HepG2 (cell line): Measurements from ENCODE around the gene ST6GAL2. TPM values are rescaled to one million over a fixed set of nuclear protein-coding genes. Genes with fewer than 3 reads are reported as not detected.

Source experiments
- ATAC-seq: fragments of 200-7000 bp; cut with Tn5 transposase; 3 replicates; pipeline ENCODE4 v1.9.1; 2020; ENCODE audit warnings: mild to moderate bottlenecking, moderate library complexity
- BruUV-seq: library from RNA; stranded (reverse); fragments of 400-500 nt; replicated peaks from 2 replicates; lab custom pipeline; 2021; lab: Mats Ljungman, UMichigan
- CTCF ChIA-PET: fragments of 300-600 bp; formaldehyde crosslinking; extraction: SDS; loops from one replicate; lab custom pipeline; 2021; ENCODE audit warnings: low total read pairs, inconsistent platforms, low intra/inter-chr PET ratio; lab: Yijun Ruan, JAX
- POLR2A ChIA-PET: fragments of 350-600 bp; sonication (Branson Sonifier 250); formaldehyde crosslinking; loops from one replicate; lab custom pipeline; 2020; ENCODE audit warnings: antibody characterized with exemption, inconsistent platforms; lab: Yijun Ruan, JAX
- DNase-seq: peaks from one replicate; pipeline ENCODE4 v3.0.0-alpha.2; 2015; ENCODE audit warnings: low spot score
- FAIRE-seq: peaks from 3 replicates; lab custom pipeline; 2011; peaks lifted over from hg19 to GRCh38; lab: Jason Lieb, UNC
- H2AFZ ChIP-seq: one replicate; pipeline ENCODE4 v1.6.1; 2011; ENCODE audit warnings: low read length, inconsistent platforms
- H3K27ac ChIP-seq: fragments of 300-600 bp; 3 replicates; pipeline ENCODE4 v1.8.0; 2011; ENCODE audit warnings: mixed run types, mild to moderate bottlenecking, mixed read lengths, low read length, inconsistent platforms; ENCODE audit not compliant: insufficient read depth; ENCODE audit errors: extremely low read length
- H3K27me3 ChIP-seq, 2 experiments: fragments of 200-600 bp in 1 of 2; 2 replicates in 1 of 2; 3 replicates in 1 of 2; pipeline versions ENCODE4 v1.6.0 to v1.8.0; 2011; ENCODE audit warnings: low read length in 2 of 2, mild to moderate bottlenecking in 2 of 2, moderate library complexity in 2 of 2, inconsistent platforms in 1 of 2; ENCODE audit not compliant: insufficient read depth in 2 of 2, control insufficient read depth in 1 of 2
- H3K36me3 ChIP-seq, 2 experiments: fragments of 200-600 bp in 1 of 2; replicated peaks in 1 of 2; 2 replicates in 1 of 2; 3 replicates in 1 of 2; pipeline versions ENCODE4 v1.5.1 to v1.8.0; 2011; ENCODE audit warnings: low read length in 2 of 2, inconsistent platforms in 1 of 2; ENCODE audit not compliant: insufficient read depth in 2 of 2, control insufficient read depth in 1 of 2
- H3K4me1 ChIP-seq: 2 replicates; pipeline ENCODE4 v1.5.1; 2012; ENCODE audit warnings: low read length, inconsistent platforms; ENCODE audit not compliant: insufficient read depth
- H3K4me2 ChIP-seq: 2 replicates; pipeline ENCODE4 v1.6.0; 2011; ENCODE audit warnings: low read depth, low read length, inconsistent platforms
- H3K4me3 ChIP-seq, 3 experiments: fragments of 200-600 bp in 1 of 3; sonication (generic), shearing (Covaris generic) in 1 of 3; replicated peaks in 1 of 3; 2 replicates each; pipeline ENCODE4 v1.5.1; 2011 to 2016; ENCODE audit warnings: low read length in 3 of 3, inconsistent platforms in 2 of 3, low read depth in 2 of 3, mild to moderate bottlenecking in 2 of 3, control low read depth in 1 of 3, mixed read lengths in 1 of 3; ENCODE audit not compliant: insufficient read depth in 1 of 3
- H3K79me2 ChIP-seq: one replicate; pipeline ENCODE4 v1.6.1; 2011; ENCODE audit warnings: low read length, inconsistent platforms; ENCODE audit not compliant: insufficient read depth
- H3K9ac ChIP-seq: 2 replicates; pipeline ENCODE4 v1.6.0; 2011; ENCODE audit warnings: mild to moderate bottlenecking, low read depth, low read length, inconsistent platforms; ENCODE audit not compliant: insufficient read depth
- H3K9me3 ChIP-seq: 2 replicates; pipeline ENCODE4 v1.5.1; 2012; ENCODE audit warnings: mild to moderate bottlenecking, low read length
- H4K20me1 ChIP-seq: 2 replicates; pipeline ENCODE4 v1.6.0; 2011; ENCODE audit warnings: inconsistent platforms, mild to moderate bottlenecking, low read length, moderate library complexity; ENCODE audit not compliant: insufficient read depth
- DNMT3B ChIP-seq: conservative IDR thresholded peaks from 2 replicates; pipeline ENCODE4 v1.6.1; 2016; ENCODE audit warnings: missing biosample characterization, control low read depth
- ZFP82 ChIP-seq: sonication (generic); formaldehyde crosslinking; IDR thresholded peaks from 2 replicates; pipeline ENCODE4 v1.5.1; 2020; ENCODE audit warnings: mild to moderate bottlenecking, missing genetic modification reagents, borderline replicate concordance
- WGBS: methylation state at CpG from one replicate; pipeline ENCODE4 v1.1.6; 2017; ENCODE audit warnings: low lambda C conversion rate; 5-methylcytosine and 5-hydroxymethylcytosine counted together
- in situ Hi-C: cut with HindIII; loops from 2 replicates; pipeline ENCODE4 v1.10.0; 2017; ENCODE audit warnings: low pct_unique_long_range_greater_than_20kb; ENCODE audit not compliant: extremely low pct_ligation_motif_present
- intact Hi-C: fragments of 100-400 bp; cut with micrococcal nuclease; formaldehyde crosslinking; loops from one replicate; pipeline ENCODE4 v1.10.0; 2022; ENCODE audit not compliant: unreplicated experiment
- polyA plus RNA-seq, 8 experiments: library from polyadenylated mRNA; depleted of rRNA in 3 of 8; stranded (reverse) in 7 of 8; unstranded in 1 of 8; fragments of >200 nt; fragmentation: Illumina TruSeq in 4 of 8; extraction: Trizol in 4 of 8; gene quantifications; 2 replicates each; pipeline versions ENCODE4 v1.2.1 to v1.2.3, GENCODE V29; 2011 to 2016; ENCODE audit warnings: low read depth in 4 of 8, missing spikeins in 1 of 8, mixed read lengths in 1 of 8; ENCODE audit not compliant: insufficient read depth in 1 of 8
- total RNA-seq, 5 experiments: library from RNA; depleted of rRNA; stranded (reverse); fragments of >200 nt; fragmentation: Illumina TruSeq; extraction: Trizol; gene quantifications; 2 replicates each; pipeline ENCODE4 v1.2.3, GENCODE V29; 2016; ENCODE audit warnings: low read depth in 1 of 5
- TF ChIP-seq, protein P1 (sequence below): sonication (generic); formaldehyde crosslinking; IDR thresholded peaks from 2 replicates; pipeline ENCODE4 v1.5.1; 2020; ENCODE audit warnings: missing genetic modification reagents, mild to moderate bottlenecking, borderline replicate concordance
- TF ChIP-seq, protein P2 (sequence below): sonication (generic); formaldehyde crosslinking; IDR thresholded peaks from 2 replicates; pipeline ENCODE4 v1.5.0; 2020; ENCODE audit warnings: mild to moderate bottlenecking, missing genetic modification reagents, moderate library complexity

ST6GAL2 gene
- total and polyA plus RNA-seq, 2 of the 13 experiments (the other 11 are each of a cell fraction or from before 2014, with no cell fraction given), result not detected

DNA sequence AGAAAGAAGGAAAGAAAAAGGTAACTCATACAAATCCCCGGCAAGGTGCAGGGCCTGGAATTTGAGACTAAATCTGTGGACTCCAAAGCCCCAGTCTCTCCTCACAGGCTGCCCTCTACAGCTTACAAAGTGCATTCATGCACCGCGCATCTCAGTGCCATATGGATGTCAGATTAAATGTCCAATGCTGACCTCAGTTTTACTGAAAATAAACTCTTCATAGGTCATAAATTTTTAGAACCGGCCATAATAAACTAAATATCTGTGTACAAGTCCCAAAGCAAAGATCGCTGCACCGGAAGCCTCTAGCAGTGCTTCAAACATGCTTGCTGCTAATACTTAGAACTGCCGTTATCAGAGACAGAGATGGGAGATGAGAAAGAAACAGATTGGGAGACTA, 17.7 kb downstream of the ST6GAL2 start:
- H3K27me3 ChIP-seq, result no peaks in the 10 kb centered on the region; a peak in 1 of 5 replicates
- in situ Hi-C loops (no loop called here), intact Hi-C loops (no loop called here)
- TF ChIP-seq, protein P1, sequence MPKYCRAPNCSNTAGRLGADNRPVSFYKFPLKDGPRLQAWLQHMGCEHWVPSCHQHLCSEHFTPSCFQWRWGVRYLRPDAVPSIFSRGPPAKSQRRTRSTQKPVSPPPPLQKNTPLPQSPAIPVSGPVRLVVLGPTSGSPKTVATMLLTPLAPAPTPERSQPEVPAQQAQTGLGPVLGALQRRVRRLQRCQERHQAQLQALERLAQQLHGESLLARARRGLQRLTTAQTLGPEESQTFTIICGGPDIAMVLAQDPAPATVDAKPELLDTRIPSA (CRISPR knock-in tag), result no peak
- TF ChIP-seq, protein P2, sequence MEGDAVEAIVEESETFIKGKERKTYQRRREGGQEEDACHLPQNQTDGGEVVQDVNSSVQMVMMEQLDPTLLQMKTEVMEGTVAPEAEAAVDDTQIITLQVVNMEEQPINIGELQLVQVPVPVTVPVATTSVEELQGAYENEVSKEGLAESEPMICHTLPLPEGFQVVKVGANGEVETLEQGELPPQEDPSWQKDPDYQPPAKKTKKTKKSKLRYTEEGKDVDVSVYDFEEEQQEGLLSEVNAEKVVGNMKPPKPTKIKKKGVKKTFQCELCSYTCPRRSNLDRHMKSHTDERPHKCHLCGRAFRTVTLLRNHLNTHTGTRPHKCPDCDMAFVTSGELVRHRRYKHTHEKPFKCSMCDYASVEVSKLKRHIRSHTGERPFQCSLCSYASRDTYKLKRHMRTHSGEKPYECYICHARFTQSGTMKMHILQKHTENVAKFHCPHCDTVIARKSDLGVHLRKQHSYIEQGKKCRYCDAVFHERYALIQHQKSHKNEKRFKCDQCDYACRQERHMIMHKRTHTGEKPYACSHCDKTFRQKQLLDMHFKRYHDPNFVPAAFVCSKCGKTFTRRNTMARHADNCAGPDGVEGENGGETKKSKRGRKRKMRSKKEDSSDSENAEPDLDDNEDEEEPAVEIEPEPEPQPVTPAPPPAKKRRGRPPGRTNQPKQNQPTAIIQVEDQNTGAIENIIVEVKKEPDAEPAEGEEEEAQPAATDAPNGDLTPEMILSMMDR, result peak; percentile 38
- TF ChIP-seq DNMT3B (CRISPR knock-in tag) (no peak), ZFP82 (CRISPR knock-in tag) (no peak)
- TF ChIP-seq, all 625 proteins: peak for 1
- Histone ChIP-seq H3K4me2 (no peak overlapping the region), H3K36me3 (no peaks in the 10 kb centered on the region), H3K9me3 (no peaks in the 10 kb centered on the region), H3K79me2 (no peaks in the 10 kb centered on the region), H3K4me3 (no peak overlapping the region), H2AFZ (no peak overlapping the region), H3K27ac (no peak overlapping the region), H3K9ac (no peak overlapping the region), H4K20me1 (no peaks in the 10 kb centered on the region), H3K4me1 (no peaks in the 10 kb centered on the region)
- ChIA-PET CTCF (interaction anchor here (1.4 kb wide), 1 partner anchor 230 kb away, joined by 3 read pairs; no protein-coding TSS in a partner anchor), POLR2A (no interaction called here)
- peak; percentile 65 for FAIRE-seq
- no TSS peak for BruUV-seq
- WGBS, result 22% methylated on average over 6 of the region's 7 CpGs
- DNase-seq, result peak; percentile 18
- peak; percentile 83 for ATAC-seq
